A673 (cell line): ENCODE data around the gene MORN1. TPM values are rescaled to one million over a fixed set of nuclear protein-coding genes. Genes with fewer than 3 reads are reported as not detected.

Experiments used
- BruUV-seq: library from RNA; stranded (reverse); fragments of 400-500 nt; replicated peaks from 2 replicates; lab custom pipeline; 2021; lab: Mats Ljungman, UMichigan
- CTCF ChIA-PET: fragments of 300-600 bp; sonication (Branson Sonifier 250); formaldehyde crosslinking; loops from one replicate; lab custom pipeline; 2022; ENCODE audit warnings: antibody characterized with exemption; lab: Charles Lee
- POLR2A ChIA-PET: fragments of 300-600 bp; sonication (Branson Sonifier 250); formaldehyde crosslinking; loops from one replicate; lab custom pipeline; 2022; ENCODE audit warnings: antibody characterized with exemption; ENCODE audit not compliant: low non-redundant PET; lab: Charles Lee
- DNase-seq: peaks from one replicate; pipeline ENCODE4 v3.0.0-alpha.2; 2015; ENCODE audit warnings: low spot score
- H3K27ac ChIP-seq: fragments of 200-600 bp; sonication (generic); 2 replicates; pipeline ENCODE4 v1.5.1; 2016; ENCODE audit warnings: mixed run types, low read depth, mild to moderate bottlenecking, mixed read lengths, antibody characterized with exemption, low read length; ENCODE audit not compliant: poor library complexity, severe bottlenecking
- H3K27me3 ChIP-seq: fragments of 200-600 bp; sonication (generic); replicated peaks from 2 replicates; pipeline ENCODE4 v1.6.1; 2017; ENCODE audit warnings: mixed run types, low read depth, mild to moderate bottlenecking, mixed read lengths, antibody characterized with exemption, low read length; ENCODE audit not compliant: insufficient read depth, poor library complexity
- H3K36me3 ChIP-seq: fragments of 200-600 bp; sonication (generic); 2 replicates; pipeline ENCODE4 v1.6.1; 2016; ENCODE audit warnings: mixed run types, mild to moderate bottlenecking, mixed read lengths, antibody characterized with exemption, low read length; ENCODE audit not compliant: insufficient read depth, poor library complexity, severe bottlenecking
- H3K4me1 ChIP-seq: fragments of 200-600 bp; sonication (generic); 2 replicates; pipeline ENCODE4 v1.6.1; 2017; ENCODE audit warnings: mixed run types, mild to moderate bottlenecking, mixed read lengths, antibody characterized with exemption, low read length; ENCODE audit not compliant: insufficient read depth, poor library complexity, severe bottlenecking
- H3K4me3 ChIP-seq: fragments of 200-600 bp; sonication (generic); 2 replicates; pipeline ENCODE4 v1.5.1; 2016; ENCODE audit warnings: low read depth, mixed run types, mild to moderate bottlenecking, mixed read lengths, low read length; ENCODE audit not compliant: poor library complexity, severe bottlenecking
- H3K9me3 ChIP-seq: fragments of 200-600 bp; sonication (generic); 2 replicates; pipeline ENCODE4 v1.6.1; 2016; ENCODE audit warnings: mixed run types, low read depth, mild to moderate bottlenecking, mixed read lengths, antibody characterized with exemption, low read length; ENCODE audit not compliant: poor library complexity, severe bottlenecking
- CTCF ChIP-seq: fragments of 300-800, 200-600 bp; sonication (generic); conservative IDR thresholded peaks from 2 replicates; pipeline ENCODE4 v1.5.1; 2017; ENCODE audit warnings: low read depth, mild to moderate bottlenecking, antibody characterized with exemption, low read length, moderate library complexity, mixed read lengths
- EZH2 ChIP-seq: fragments of 200-600 bp; sonication (generic); IDR thresholded peaks from 2 replicates; pipeline ENCODE4 v1.6.1; 2017; ENCODE audit warnings: borderline replicate concordance, low read depth, mild to moderate bottlenecking, mixed read lengths, antibody characterized with exemption, low read length; ENCODE audit not compliant: poor library complexity, severe bottlenecking
- intact Hi-C: fragments of 100-400 bp; cut with micrococcal nuclease; formaldehyde crosslinking; loops from one replicate; pipeline ENCODE4 v1.10.0; 2022; ENCODE audit not compliant: unreplicated experiment
- total RNA-seq: library from RNA; stranded (reverse); gene quantifications from 2 replicates; pipeline ENCODE4 v1.2.3, GENCODE V29; 2021

MORN1 gene
- total RNA-seq, 1 experiment from 2014 or later, result 24.7 TPM

GRCh38 chr1:2405588-2406295, 14.4 kb upstream of the MORN1 start:
- POLR2A ChIA-PET, result no interaction called here
- Histone ChIP-seq H3K27ac (no peak overlapping the region), H3K27me3 (no peaks in the 10 kb centered on the region), H3K4me1 (no peaks in the 10 kb centered on the region), H3K36me3 (peaks cover 49% of the 10 kb centered on the region), H3K4me3 (no peak overlapping the region), H3K9me3 (no peaks in the 10 kb centered on the region)
- intact Hi-C loops, result no loop called here
- TF ChIP-seq CTCF (no peak), EZH2 (no peak)
- CTCF ChIA-PET, result no interaction called here
- no TSS peak for BruUV-seq
- no peak for DNase-seq

- DNase-seq, result no peak
- TSS peak; percentile 47 for BruUV-seq
- ChIA-PET POLR2A (no interaction called here), CTCF (no interaction called here)
- Histone ChIP-seq H3K4me1 (no peaks in the 10 kb centered on the region), H3K27me3 (no peaks in the 10 kb centered on the region), H3K36me3 (peaks cover 56% of the 10 kb centered on the region), H3K4me3 (no peak overlapping the region), H3K27ac (no peak overlapping the region), H3K9me3 (no peaks in the 10 kb centered on the region)
- TF ChIP-seq CTCF (no peak), EZH2 (no peak)
- intact Hi-C loops, result no loop called here
These were observed 13.6 kb upstream of the MORN1 start for GRCh38 chr1:2404890-2405511.

GRCh38 chr1:2404142-2404889, 13.0 kb upstream of the MORN1 start:
- no peak for TF ChIP-seq EZH2
- ChIA-PET POLR2A (no interaction called here), CTCF (no interaction called here)
- no peak for DNase-seq
- H3K9me3 ChIP-seq, result no peaks in the 10 kb centered on the region
- peaks cover 63% of the 10 kb centered on the region for H3K36me3 ChIP-seq
- no peaks in the 10 kb centered on the region for H3K4me1 ChIP-seq
- no peak overlapping the region for H3K4me3 ChIP-seq
- peak overlapping the region; percentile 5 for H3K27ac ChIP-seq
- no peaks in the 10 kb centered on the region for H3K27me3 ChIP-seq
- BruUV-seq, result no TSS peak
- intact Hi-C loops, result no loop called here
